PC-3 (cell line): ENCODE results near the gene NFE2L1. TPM values are rescaled to one million over a fixed set of nuclear protein-coding genes. Genes with fewer than 3 reads are reported as not detected.

Experiments
- ATAC-seq: fragments of 200-7000 bp; cut with Tn5 transposase; 2 replicates; pipeline ENCODE4 v1.9.1; 2020; ENCODE audit warnings: mild to moderate bottlenecking, moderate library complexity
- BruUV-seq: library from RNA; stranded (reverse); fragments of 400-500 nt; replicated peaks from 2 replicates; lab custom pipeline; 2021; lab: Mats Ljungman, UMichigan
- CTCF ChIA-PET: fragments of 300-600 bp; sonication (Branson Sonifier 250); formaldehyde crosslinking; loops from one replicate; lab custom pipeline; 2022; ENCODE audit warnings: antibody characterized with exemption; lab: Charles Lee
- POLR2A ChIA-PET: fragments of 300-600 bp; sonication (Branson Sonifier 250); formaldehyde crosslinking; loops from one replicate; lab custom pipeline; 2022; ENCODE audit warnings: antibody characterized with exemption; ENCODE audit not compliant: unreplicated experiment; lab: Charles Lee
- DNase-seq: peaks from one replicate; pipeline ENCODE4 v3.0.0-alpha.2; 2015
- H2AFZ ChIP-seq: fragments of 300-600 bp; sonication (generic); 2 replicates; pipeline ENCODE4 v1.6.0; 2016; ENCODE audit warnings: antibody characterized with exemption, low read length
- H3F3A ChIP-seq: fragments of 300-600 bp; sonication (generic); one replicate; pipeline ENCODE4 v1.6.0; 2017; ENCODE audit warnings: antibody characterized with exemption, low read length, control low read depth, mild to moderate bottlenecking; ENCODE audit not compliant: unreplicated experiment
- H3K27ac ChIP-seq: fragments of 300-600 bp; sonication (generic); 2 replicates; pipeline ENCODE4 v1.5.1; 2016; ENCODE audit warnings: mild to moderate bottlenecking, low read length
- H3K27me3 ChIP-seq: fragments of 300-600 bp; sonication (generic); 2 replicates; pipeline ENCODE4 v1.6.1; 2016; ENCODE audit warnings: low read length, mixed read lengths
- H3K36me3 ChIP-seq: fragments of 300-600 bp; sonication (generic); 2 replicates; pipeline ENCODE4 v1.6.1; 2016; ENCODE audit warnings: low read depth, mixed run types, low read length, mixed read lengths
- H3K4me1 ChIP-seq: fragments of 300-600 bp; sonication (generic); 2 replicates; pipeline ENCODE4 v1.5.1; 2016; ENCODE audit warnings: low read length; ENCODE audit not compliant: insufficient read depth
- H3K4me2 ChIP-seq: fragments of 300-600 bp; sonication (generic); 2 replicates; pipeline ENCODE4 v1.6.0; 2016; ENCODE audit warnings: low read length
- H3K4me3 ChIP-seq: fragments of 300-600 bp; sonication (generic); 2 replicates; pipeline ENCODE4 v1.5.1; 2016; ENCODE audit warnings: mild to moderate bottlenecking, low read length, mixed read lengths
- H3K79me2 ChIP-seq: fragments of 300-600 bp; sonication (generic); 2 replicates; pipeline ENCODE4 v1.6.1; 2017; ENCODE audit warnings: low read length, mixed read lengths
- H3K9ac ChIP-seq: fragments of 300-600 bp; sonication (generic); 2 replicates; pipeline ENCODE4 v1.6.0; 2016; ENCODE audit warnings: mild to moderate bottlenecking, low read length
- H3K9me2 ChIP-seq: fragments of 300-600 bp; sonication (generic); replicated peaks from 2 replicates; pipeline ENCODE4 v1.6.1; 2016; ENCODE audit warnings: mixed run types, low read length, mixed read lengths
- H3K9me3 ChIP-seq: fragments of 300-600 bp; sonication (generic); 2 replicates; pipeline ENCODE4 v1.6.1; 2016; ENCODE audit warnings: low read length, mixed read lengths
- H4K20me1 ChIP-seq: fragments of 300-600 bp; sonication (generic); 2 replicates; pipeline ENCODE4 v1.6.1; 2016; ENCODE audit warnings: low read length, mixed read lengths
- CTCF ChIP-seq: fragments of 300-600 bp; sonication (generic); conservative IDR thresholded peaks from 2 replicates; pipeline ENCODE4 v1.5.1; 2017; ENCODE audit warnings: antibody characterized with exemption, low read depth, mild to moderate bottlenecking, low read length
- EZH2 ChIP-seq: fragments of 300-600 bp; sonication (generic); IDR thresholded peaks from one replicate; pipeline ENCODE4 v1.6.1; 2017; ENCODE audit warnings: antibody characterized with exemption, mild to moderate bottlenecking, low read length; ENCODE audit not compliant: unreplicated experiment
- EZH2phosphoT487 ChIP-seq: fragments of 300-600 bp; sonication (generic); IDR thresholded peaks from 2 replicates; pipeline ENCODE4 v1.6.1; 2018; ENCODE audit warnings: mild to moderate bottlenecking, antibody characterized with exemption, low read length, borderline replicate concordance
- intact Hi-C: fragments of 100-400 bp; cut with micrococcal nuclease; formaldehyde crosslinking; loops from 2 replicates; pipeline ENCODE4 v1.9.0; 2023
- total RNA-seq: library from RNA; depleted of rRNA; stranded (reverse); fragments of >200 nt; gene quantifications from 2 replicates; pipeline ENCODE4 v1.2.3, GENCODE V29; 2014

NFE2L1 gene
- total RNA-seq, 1 experiment from 2014 or later = 45.1 TPM

- no peaks in the 10 kb centered on the region for H3K79me2 ChIP-seq
- peak overlapping the region; percentile 98 for H3K4me2 ChIP-seq
- CTCF ChIA-PET = interaction anchor here (0.6 to 1.7 kb wide), 5 partner anchors 12 to 116 kb away, joined by 3 to 8 read pairs (median 4); no protein-coding TSS in a partner anchor
- peaks cover 12% of the 10 kb centered on the region for H3K4me1 ChIP-seq
- H3K36me3 ChIP-seq = no peaks in the 10 kb centered on the region
- H3K9me3 ChIP-seq = no peaks in the 10 kb centered on the region
- H2AFZ ChIP-seq = peak overlapping the region; percentile 90
- peak overlapping the region; percentile 73 for H3K4me3 ChIP-seq
- no peaks in the 10 kb centered on the region for H3K27me3 ChIP-seq
- DNase-seq = peak; percentile 82
- BruUV-seq = TSS peak; percentile 97
- H4K20me1 ChIP-seq = no peaks in the 10 kb centered on the region
- ATAC-seq = peak; percentile 84
- no peaks in the 10 kb centered on the region for H3K9me2 ChIP-seq
- POLR2A ChIA-PET = interaction anchor here (0.5 to 0.6 kb wide), 6 partner anchors 63 to 593 kb away, joined by 3 to 6 read pairs (median 4); partner anchors contain the start of genes PNPO and SP2
- H3F3A ChIP-seq = no peaks in the 10 kb centered on the region
- peak overlapping the region; percentile 45 for H3K9ac ChIP-seq
- intact Hi-C loops = loop anchor here (2.0 kb wide), 1 partner anchor 41 kb away; the partner anchor contains the start of gene CDK5RAP3
- no peak overlapping the region for H3K27ac ChIP-seq
- TF ChIP-seq CTCF (peak; percentile 81), EZH2phosphoT487 (no peak)
These were observed 36.6 kb upstream of the NFE2L1 start for GRCh38 chr17:48011405-48012150.

GRCh38 chr17:48012151-48012520 lies 36.0 kb upstream of the NFE2L1 start:
- peak; percentile 48 for ATAC-seq

More at GRCh38 chr17:48012151-48012520, 36.0 kb upstream of the NFE2L1 start:
- Histone ChIP-seq H3K79me2 (no peaks in the 10 kb centered on the region), H4K20me1 (no peaks in the 10 kb centered on the region), H3F3A (no peaks in the 10 kb centered on the region), H3K27ac (no peak overlapping the region), H3K36me3 (no peaks in the 10 kb centered on the region), H3K4me1 (peaks cover 12% of the 10 kb centered on the region), H3K9me2 (no peaks in the 10 kb centered on the region), H3K4me2 (peak overlapping the region; percentile 98), H2AFZ (peak overlapping the region; percentile 90), H3K27me3 (no peaks in the 10 kb centered on the region), H3K9ac (peak overlapping the region; percentile 45), H3K4me3 (peak overlapping the region; percentile 73), H3K9me3 (no peaks in the 10 kb centered on the region)
- POLR2A ChIA-PET = interaction anchor here (0.5 to 0.6 kb wide), 4 partner anchors 63 to 145 kb away, joined by 3 to 6 read pairs (median 4); partner anchors contain the start of gene PNPO
- intact Hi-C loops = no loop called here
- peak; percentile 33 for DNase-seq
- TF ChIP-seq CTCF (no peak), EZH2phosphoT487 (no peak), EZH2 (no peak)
- BruUV-seq = no TSS peak
- CTCF ChIA-PET = interaction anchor here (0.6 to 1.7 kb wide), 4 partner anchors 33 to 117 kb away, joined by 3 to 8 read pairs (median 5); partner anchors contain the start of gene CDK5RAP3
